Vagina (tissue), 2 donors: ENCODE data around the gene DNLZ.

Experiments used
- CTCF ChIP-seq, 3 experiments: fragments of 450-650 bp in 2 of 3; fragments of 200-600 bp in 1 of 3; sonication (generic) in 1 of 3; IDR thresholded peaks; one replicate each; pipeline ENCODE4 v1.5.1; 2017 to 2019; ENCODE audit warnings: antibody characterized with exemption in 3 of 3, mild to moderate bottlenecking in 2 of 3, moderate library complexity in 2 of 3
- POLR2A ChIP-seq, 2 donors: fragments of 450-650 bp; IDR thresholded peaks; one replicate each; pipeline ENCODE4 v1.6.1; 2017; ENCODE audit warnings: antibody characterized with exemption in 2 of 2, mild to moderate bottlenecking in 2 of 2, moderate library complexity in 2 of 2
- POLR2AphosphoS5 ChIP-seq, 2 donors: sonication (generic); formaldehyde crosslinking; IDR thresholded peaks; one replicate each; pipeline ENCODE4 v1.9.0; 2017; ENCODE audit warnings: antibody characterized with exemption in 2 of 2, mild to moderate bottlenecking in 2 of 2, low read depth in 1 of 2; ENCODE audit not compliant: insufficient read depth in 1 of 2

GRCh38 chr9:136376457-136376856, 12.9 kb upstream of the DNLZ start:
- TF ChIP-seq POLR2AphosphoS5 (IDR thresholded peaks at IDR 0.05; ENCODE audit: insufficient read depth in 1 of 2, low read depth in 1 of 2), result no peak
- no peak for TF ChIP-seq CTCF (IDR thresholded peaks at IDR 0.05)
- no peak for TF ChIP-seq POLR2A (IDR thresholded peaks at IDR 0.05)
